ENCODE measurements around the gene HIVEP3.
A peak's percentile ranks its signal among the peaks of the same experiment; 100 is the strongest.

The HIVEP3 gene

DNA sequence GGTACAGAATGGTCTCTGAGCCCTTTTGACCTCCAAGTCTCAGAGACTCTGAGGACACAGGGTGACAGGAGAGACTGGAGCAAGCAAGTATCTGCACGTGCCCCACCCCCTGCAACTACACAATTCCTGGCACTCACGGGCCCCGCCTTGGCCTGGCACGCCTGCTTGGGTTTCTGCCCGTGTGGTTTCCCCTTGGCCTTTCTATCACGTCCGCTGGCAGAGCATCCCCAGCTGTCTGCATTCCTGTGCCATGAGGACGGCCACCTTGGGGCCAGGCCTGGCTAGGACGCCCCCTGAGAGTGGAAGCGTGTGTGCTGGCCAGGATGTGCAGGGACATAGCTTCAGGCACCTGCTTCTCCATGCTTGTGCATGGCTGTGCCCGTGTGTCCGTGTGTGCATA lies 419.9 kb downstream of the HIVEP3 start:
- no peak for DNase-seq (ENCODE audit: low spot score)

DNA sequence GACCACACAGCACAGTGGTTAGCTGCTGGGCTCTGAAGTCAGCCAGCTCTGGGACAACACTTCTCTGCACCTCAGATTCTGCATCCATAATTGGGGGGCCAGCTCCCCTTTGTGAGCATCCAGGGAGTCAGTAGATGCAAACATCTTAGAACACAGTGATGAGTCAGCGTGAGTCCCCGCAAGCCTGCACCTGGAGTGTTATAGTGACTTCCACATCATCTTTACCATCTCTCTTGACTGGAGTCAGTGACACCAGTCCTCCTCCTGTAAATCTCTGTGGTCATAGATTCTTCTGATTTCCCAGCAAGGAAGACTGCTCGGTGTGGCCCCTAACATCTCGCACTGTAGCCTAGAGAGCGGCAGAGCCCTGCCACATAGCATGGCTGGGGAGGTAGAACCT lies 420.3 kb downstream of the HIVEP3 start:
- DNase-seq (ENCODE audit: low spot score), result no peak

DNA sequence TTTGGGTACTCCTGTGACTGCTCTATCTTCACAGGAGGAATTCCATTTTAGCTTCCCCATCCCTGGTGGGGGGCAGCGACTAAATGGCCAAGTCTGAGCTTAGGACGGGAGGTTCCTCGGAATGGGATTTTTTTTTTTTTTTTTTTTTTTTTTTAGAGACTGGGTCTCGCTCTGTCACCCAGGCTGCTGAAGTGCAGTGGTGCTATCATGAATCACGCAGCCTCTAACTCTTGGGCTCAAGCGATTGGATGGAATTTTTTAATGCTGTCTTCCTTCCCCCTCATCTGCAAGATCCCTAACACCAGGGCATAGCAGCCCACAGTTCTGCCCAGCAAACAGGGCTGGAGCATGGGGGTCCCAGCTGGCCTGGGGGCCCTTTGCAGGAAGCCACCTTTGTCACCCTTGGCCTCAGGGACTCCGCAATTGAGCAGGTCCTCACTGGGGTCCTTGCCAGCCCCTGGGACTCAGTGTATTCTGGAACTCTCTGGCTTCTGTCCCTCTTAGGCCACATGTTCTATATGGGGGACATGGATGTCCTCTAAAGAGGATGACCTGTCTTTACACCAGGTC lies 421.2 kb downstream of the HIVEP3 start:
- no peak for DNase-seq (ENCODE audit: low spot score)

DNA sequence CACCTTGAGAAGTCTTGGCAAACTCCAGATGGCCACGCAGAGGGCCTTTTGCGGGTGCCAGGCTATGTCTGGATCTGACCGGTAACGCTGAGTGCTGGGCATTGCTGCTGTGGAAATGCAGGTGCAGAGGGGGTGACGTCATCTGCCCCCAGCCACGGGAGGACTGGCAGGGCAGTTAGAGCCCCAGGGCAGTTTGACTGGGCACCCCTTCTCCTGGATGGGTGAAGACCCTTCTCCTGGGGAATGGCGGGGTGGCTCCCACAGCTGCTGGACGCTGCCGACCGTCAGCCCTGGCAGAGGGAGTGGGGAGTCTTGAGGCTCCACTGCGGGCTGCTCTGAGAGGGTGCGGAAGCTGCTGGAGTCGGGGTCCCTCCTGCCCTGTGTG lies 421.7 kb downstream of the HIVEP3 start:
- no peak for DNase-seq (ENCODE audit: low spot score)

DNA sequence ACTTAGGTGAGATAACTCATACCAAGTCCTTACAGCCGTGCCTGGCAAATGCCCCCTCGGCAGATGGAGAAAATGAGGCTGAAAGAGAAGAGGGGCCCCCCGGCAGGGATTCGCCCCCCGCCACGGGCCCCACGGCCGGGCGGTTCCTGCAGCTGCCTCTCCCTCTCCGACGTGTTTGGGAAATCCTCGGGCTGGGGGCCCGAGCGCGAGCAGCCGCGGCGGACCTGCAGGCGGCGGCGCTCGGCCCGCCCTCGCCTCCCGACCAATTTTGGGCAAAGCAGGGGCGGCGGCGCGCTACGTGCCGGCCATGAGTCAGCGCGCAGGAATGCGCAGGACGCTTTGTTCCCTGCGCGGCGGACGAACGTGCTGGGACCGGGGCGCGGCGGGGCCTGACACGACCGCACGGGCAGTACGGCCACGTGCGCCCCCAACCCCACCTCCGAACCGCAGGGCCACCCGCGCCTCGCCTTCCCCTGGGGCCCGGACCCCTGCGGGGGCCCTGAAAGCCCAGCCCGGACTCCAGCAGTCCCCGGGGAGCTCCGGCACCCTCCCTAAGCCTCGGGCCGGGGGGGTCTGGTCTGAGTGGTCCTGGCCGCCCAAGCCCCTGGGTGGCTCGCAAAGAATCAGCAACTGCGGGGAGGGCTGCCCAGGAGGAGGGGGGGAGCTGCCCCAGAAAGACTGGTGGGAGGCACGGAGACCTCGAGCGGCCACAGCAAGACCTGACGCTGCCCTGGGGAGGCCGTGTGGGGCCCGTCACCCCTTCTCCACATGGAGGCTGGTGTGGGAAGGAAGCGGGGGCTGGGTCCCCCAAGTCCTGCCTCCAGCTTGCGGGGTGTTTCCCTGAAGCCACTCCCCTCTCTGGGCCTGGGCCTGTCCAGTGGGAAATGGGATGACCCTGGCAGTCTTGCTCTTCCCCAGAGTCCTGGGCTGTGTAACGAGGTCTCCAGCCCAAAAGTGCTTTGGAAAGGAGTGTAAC lies 422.4 kb downstream of the HIVEP3 start:
- DNase-seq (ENCODE audit: low spot score), result peak; percentile 89

DNA sequence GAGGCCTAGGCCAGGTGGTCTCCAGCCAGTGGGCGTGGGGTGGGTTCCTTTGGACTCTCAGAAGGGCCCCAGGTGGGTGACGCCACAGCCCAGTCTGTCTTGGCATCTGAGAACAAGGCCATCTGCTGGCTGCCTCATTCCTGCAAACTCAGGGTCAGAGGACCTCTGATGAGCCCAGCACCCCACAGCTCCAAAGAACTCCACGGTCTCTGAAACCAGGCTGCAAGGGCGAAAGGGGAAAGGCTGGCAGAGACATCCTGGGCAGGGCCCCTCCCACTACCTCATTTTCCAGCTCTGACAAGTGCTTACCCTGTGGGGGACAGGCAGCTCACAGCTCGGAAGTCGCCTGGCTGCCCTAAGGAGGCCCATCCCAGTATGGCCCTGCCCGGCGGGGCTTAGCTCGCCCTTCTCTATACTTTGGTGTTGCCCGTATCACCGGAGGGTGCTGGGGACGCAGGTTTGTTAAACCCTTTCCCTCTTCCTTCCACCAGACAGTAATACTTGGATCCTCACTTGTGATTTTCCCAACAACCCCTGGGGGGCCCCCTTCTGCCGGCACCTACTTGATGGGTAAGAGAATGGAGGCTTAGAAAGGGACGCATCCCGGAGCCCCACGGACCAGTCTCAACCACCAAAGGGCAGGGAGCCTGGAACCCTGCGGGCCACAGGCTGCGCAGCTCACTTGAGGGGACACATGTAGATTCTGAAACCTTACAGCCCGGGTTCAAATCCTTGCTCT lies 423.3 kb downstream of the HIVEP3 start:
- DNase-seq (ENCODE audit: low spot score), result no peak

DNA sequence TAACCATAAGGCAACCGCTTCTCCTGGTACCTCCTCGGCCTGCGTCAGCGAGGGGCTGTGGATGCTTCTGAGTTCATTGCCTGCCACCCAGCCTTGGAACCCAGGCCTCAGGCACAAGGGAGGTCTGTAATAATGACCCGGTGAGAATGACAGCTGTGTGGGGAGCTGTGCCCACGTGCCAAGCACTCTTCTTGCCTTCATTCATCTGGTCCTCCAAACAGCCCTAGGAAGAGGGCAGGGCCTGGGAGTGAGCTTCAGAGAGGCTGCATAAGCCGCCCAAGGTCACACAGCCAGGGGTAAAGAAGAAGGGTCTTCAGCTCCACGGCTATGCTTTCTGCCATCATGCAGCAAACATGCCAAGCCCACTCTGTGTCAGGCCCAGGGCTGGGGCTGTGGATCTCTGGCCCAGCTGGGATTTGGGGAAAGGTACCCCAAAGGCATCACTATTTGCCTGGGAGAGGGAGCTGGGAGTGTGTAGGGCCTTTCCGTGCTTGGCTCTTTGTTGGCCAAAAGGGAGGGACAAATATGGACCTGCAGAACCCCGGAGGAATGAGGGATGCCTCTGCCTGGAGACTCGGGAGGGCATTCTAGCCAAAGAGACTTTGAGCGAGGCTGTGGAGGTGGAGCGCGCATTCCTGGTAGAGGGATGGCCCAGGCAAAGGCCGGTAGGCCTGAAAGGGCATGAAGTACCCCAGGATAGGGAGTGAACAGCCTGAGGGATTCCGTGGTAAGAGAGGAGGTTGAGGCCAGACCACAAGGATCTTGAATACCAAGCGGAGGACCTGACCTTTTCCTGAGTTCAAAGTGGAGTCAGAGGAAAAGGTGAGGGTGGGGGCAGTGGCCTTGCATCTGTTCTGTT lies 424.1 kb downstream of the HIVEP3 start:
- no peak for DNase-seq (ENCODE audit: low spot score)

DNA sequence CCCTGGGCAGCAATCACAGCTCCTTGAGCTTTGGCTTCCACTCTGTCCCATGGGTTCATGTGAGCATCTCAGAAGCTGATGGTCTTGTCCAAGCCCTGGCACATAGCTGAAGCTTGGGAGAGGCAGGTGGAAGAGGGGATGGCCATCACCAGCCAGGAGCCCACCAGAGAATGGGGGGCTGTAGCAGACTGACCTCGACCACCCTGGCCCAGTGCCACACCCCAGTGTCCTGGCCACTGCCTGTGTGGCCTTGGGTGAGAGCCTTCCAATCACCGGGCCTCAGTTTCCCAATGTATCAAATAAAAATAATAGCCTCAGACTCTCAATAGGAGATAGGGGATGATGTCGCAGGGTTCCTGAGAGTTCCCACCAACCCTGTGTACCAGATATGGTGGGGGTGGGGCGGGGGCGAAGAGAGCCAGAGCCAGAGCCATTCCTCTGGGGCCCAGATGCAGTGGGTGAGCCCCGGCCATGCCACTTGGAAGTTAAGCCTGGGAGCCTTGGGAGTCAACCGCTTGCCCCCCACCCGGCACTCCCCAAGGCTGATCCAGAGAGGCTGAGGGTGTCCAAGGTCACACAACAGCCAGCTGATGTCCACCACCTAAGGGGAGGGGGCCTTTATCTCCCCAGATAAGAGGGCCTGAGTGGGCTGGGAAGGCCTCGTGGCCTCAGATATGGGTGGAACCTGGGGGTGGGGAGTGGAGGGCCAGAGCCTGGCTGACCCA lies 424.9 kb downstream of the HIVEP3 start:
- DNase-seq (ENCODE audit: low spot score), result no peak

DNA sequence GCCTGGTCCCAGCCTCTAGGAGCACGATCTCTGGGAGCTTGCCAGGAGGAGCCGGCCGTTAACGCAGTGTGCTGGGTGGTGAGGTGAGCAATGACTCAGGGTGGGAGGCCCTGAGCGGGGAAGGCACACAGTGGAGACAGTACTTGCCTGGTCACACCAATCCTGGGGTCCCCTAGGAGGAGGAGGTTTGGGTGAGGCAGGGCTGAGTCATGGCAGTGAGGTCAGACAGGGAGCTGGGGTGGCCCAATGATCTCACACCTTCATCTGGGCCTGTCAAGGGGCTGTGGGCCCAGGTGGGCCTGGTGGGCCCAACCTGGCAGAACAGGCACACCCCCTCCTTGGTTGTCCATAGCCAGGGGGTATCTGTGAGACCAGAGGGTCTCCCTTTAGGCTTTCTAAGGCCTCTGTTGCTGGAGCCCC lies 425.6 kb downstream of the HIVEP3 start:
- no peak for DNase-seq (ENCODE audit: low spot score)

DNA sequence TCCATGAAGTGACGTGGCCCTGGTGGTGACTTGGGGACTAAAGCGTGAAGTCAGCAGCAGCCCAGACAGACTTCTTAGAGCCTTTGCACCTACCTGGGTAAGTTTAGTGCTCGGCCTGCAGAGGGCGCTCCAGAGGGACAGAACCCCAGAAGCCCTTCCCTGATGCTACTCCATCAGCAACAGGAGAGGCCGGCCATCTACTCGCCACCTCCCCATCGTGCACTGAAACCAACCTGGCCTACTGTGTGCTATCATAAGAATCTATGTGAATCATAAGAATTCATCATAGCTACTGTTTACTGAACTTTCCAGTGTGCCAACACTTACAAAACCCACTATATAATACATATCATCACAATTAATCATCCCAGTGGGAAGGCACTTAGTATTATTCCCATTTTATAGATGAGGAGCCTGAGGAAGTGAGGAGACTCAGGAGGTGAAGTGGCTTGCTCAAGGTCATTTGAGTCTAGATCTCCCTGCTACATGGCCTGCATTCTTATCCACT lies 426.3 kb downstream of the HIVEP3 start:
- DNase-seq (ENCODE audit: low spot score), result no peak

DNA sequence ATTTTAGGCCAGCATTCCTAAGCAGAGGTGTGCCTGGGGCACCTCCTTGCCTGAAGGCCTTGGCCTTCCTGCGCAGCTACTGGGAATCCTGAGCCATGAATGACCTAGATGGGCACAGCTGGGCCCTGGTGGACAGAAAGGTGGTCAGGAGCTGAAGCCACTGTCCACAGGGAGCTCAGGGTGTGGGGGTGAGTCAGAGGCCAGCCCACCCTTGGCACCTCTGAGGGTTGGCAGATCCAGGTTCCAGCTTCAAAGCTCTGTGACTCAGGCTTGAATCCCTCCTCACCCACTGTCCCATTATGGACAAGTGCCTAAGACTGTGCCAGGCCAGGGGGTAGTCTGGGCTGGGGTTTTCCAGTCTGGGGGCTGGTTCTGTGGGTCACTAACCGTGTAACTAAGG lies 427.8 kb downstream of the HIVEP3 start:
- no peak for DNase-seq (ENCODE audit: low spot score)

DNA sequence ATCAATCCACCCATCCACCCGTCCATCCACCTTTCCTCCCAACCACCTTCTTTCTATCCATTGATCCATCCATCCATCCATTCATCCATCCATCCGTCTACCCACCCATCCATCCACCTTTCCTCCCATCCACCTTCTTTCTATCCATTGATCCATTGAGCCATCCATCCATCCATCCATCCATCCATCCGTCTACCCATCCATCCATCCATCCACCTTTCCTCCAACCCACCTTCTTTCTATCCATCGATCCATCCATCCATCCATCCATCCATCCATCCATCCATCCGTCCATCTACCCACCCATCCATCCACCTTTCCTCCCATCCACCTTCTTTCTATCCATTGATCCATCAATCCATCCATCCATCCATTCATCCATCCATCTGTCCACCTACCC lies 429.2 kb downstream of the HIVEP3 start:
- DNase-seq (ENCODE audit: low spot score), result no peak

DNA sequence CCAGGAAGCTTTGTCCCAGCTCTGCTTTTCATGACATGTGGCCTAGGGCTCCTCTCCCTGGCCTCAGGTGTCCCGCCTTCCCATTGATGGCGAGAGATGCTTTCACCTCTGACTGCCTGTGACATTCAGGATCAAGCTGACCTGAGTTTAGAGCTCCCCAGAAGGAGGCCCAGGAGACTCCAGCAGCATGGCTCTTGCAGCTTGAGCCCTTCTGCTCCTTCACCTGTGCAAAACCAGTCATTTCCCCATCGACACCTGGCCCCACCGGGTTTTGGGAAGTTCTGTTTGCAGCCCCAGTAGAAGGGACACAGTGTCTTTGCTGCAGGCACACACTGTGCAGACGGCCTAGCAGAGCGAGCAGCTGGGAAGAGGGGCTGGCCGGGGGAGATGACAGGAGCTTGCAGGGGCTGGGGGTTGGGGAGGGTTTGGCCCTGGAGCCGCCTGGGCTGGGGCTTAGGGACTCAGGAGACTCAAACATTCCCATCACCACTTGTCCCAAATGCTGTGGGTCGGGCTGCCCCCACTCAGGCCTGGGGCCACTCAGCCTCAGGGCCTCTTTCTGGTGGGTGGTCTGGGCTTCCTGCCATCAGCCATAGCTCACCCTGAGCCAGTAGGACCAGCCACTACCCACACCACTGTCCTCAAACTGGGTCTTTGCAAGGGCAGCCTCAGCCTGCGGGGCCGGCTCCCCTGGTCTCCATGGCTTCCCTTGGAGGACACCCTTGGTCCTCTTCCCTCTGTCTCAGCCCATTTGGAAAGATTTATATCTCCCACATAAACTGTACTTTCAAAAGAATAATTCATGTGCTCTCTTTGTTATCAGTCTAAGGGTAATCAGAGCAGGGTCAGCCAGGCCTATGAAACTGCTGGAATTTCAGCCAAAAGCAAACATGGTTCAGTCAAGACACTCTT lies 430.4 kb downstream of the HIVEP3 start:
- DNase-seq (ENCODE audit: low spot score), result no peak

DNA sequence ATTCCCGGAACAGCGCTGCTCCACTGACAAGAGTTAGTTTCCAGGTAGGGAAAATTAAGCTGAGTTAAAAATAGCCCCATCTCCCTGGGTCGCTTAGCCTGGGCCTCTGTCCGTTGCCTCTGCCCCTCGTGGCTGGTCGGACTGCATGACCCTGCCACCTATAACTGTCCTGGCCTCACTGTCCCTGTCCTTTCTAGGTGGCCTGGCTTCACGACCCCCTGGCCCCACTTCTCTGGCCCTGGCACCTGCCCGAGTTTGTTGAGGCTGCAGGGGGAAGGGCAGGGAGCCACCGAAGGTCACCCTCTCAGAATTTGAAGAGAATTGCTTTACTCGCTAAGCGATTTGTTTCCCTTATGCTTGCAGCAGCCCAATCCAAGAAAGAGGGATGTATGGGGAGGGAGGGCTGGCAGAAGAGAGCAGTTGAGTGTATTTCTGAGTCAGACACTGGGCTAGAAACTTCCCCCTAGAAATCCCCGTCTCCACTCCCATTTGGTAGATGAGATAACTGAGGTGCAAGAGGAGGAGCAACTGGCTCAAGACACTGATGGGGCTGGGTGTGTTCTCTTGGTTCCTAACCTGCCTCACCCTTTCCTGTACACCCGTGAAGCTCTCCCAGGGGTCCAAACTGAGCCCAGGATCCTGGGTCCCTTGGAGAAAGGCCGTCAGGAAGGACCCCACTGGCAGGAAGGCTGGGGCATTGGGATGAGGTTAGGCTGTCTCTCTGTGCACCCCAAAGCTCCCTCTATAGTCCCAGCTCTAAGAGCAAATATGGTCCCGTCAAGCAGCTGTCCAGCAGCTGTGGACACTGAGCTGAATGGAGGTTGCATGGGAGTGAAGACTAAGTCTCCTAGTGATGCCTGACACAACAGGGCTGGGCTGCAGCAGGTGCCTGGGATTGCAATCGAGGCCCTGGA lies 431.3 kb downstream of the HIVEP3 start:
- no peak for DNase-seq (ENCODE audit: low spot score)

DNA sequence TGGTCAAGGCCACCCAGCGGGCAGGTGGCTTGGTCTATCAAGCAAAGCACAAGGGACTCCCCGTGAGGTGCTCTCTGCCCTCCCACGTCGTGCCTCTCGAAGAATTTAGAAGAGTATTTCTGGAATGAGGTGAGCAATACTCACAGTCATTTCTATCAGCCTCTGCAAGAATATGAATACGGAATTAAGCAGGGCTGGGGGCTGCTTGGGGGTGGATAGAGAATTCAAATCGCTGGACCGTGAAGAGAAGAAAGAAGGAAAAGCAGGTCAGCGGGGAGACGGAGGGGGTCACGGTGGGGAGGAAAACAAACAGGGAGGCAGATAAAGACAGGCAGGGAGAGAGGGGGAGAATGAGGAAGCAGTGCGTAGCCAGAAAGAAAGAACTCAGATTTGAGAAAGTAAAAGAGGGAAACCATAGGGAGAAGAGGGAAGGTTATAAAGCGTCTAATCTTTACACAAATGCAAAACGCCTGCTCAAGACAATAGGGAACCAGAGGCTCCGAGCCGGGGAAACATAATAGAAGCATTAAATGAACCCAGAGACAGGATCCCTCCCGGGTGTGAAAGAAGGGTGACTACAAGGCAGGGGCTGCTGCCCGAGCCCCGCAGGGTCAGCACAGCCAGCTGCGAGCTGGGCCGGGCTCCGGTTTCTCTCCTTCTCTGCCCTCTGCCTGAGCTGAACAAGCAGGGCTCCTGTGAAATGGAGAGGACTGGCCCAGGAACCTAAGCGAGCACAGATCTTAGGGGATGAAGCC lies 432.2 kb downstream of the HIVEP3 start:
- DNase-seq (ENCODE audit: low spot score), result no peak

DNA sequence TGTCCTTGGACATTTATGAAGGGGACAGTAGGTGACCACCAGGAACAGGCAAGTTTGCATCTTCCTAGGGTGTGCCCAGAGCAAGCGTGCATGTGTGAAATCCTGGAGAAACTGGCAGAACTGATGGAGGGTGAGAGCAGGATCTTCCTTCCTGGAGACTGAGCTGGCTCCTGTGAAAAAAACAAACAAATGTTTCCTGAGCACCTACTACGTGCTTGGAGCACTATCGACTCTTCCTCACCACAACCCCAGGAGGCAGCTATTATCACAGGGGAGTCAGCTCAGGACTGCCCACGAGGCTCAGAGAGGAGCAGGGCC lies 432.7 kb downstream of the HIVEP3 start:
- no peak for DNase-seq (ENCODE audit: low spot score)

DNA sequence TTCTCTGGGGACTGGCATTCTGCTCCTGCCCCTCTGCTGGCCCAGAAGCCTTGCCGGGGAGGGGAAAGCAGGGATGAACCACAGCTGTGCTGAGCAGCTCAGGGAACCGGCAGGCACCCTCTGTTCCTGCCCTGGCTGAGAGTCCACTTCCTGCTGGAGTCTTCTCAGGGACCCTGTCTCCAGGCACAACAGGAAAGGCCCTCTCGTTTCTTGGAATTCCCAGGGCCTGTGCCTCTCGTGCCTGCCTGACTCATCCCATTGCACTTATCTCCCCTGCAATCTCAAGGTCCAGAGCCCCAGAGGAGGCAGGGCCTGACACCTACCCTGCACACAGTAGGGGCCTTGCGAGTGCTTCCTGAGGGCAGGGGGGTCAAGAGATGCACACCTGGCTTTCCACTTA lies 433.1 kb downstream of the HIVEP3 start:
- DNase-seq (ENCODE audit: low spot score), result no peak
